Activated naive CD4-positive, alpha-beta T cell treated with anti-CD3 and anti-CD28 coated beads, Interleukin-2, amount 50 U/mL, for 24 hours (primary cell): ENCODE results near the gene FAF1.
A peak's percentile ranks its signal among the peaks of the same experiment; 100 is the strongest.

Source experiments
- H3K27ac Mint-ChIP-seq: one replicate; pipeline ENCODE4 v1.8.0; 2021; ENCODE audit warnings: mild to moderate bottlenecking, mixed read lengths
- H3K27me3 Mint-ChIP-seq: one replicate; pipeline ENCODE4 v1.8.0; 2021; ENCODE audit warnings: mixed read lengths
- H3K36me3 Mint-ChIP-seq: one replicate; pipeline ENCODE4 v1.8.0; 2021; ENCODE audit warnings: mixed read lengths
- H3K4me1 Mint-ChIP-seq: one replicate; pipeline ENCODE4 v1.8.0; 2021; ENCODE audit warnings: mixed read lengths
- H3K4me3 Mint-ChIP-seq: one replicate; pipeline ENCODE4 v1.8.0; 2021; ENCODE audit warnings: mild to moderate bottlenecking, mixed read lengths
- H3K9me3 Mint-ChIP-seq: one replicate; pipeline ENCODE4 v1.8.0; 2021; ENCODE audit warnings: mixed read lengths

Gene FAF1

GRCh38 chr1:50418600-50419109 is 541.4 kb downstream of the FAF1 start:
- peaks cover 48% of the 10 kb centered on the region for H3K4me1 Mint-ChIP-seq
- no peak overlapping the region for H3K4me3 Mint-ChIP-seq

GRCh38 chr1:50417946-50418599 is 542.0 kb downstream of the FAF1 start:
- Mint-ChIP-seq H3K27ac (no peak overlapping the region), H3K4me3 (no peak overlapping the region), H3K9me3 (no peaks in the 10 kb centered on the region), H3K4me1 (peaks cover 42% of the 10 kb centered on the region), H3K36me3 (no peaks in the 10 kb centered on the region), H3K27me3 (peaks cover 53% of the 10 kb centered on the region)

More at GRCh38 chr1:50418600-50419109, 541.4 kb downstream of the FAF1 start:
- no peak overlapping the region for H3K27ac Mint-ChIP-seq
- no peaks in the 10 kb centered on the region for H3K36me3 Mint-ChIP-seq
- H3K27me3 Mint-ChIP-seq: peaks cover 56% of the 10 kb centered on the region
- no peaks in the 10 kb centered on the region for H3K9me3 Mint-ChIP-seq

GRCh38 chr1:50417507-50417906 is 542.6 kb downstream of the FAF1 start:
- no peak overlapping the region for H3K27ac Mint-ChIP-seq
- H3K4me3 Mint-ChIP-seq: no peak overlapping the region
- no peaks in the 10 kb centered on the region for H3K36me3 Mint-ChIP-seq
- peaks cover 39% of the 10 kb centered on the region for H3K4me1 Mint-ChIP-seq
- H3K9me3 Mint-ChIP-seq: peaks cover 4% of the 10 kb centered on the region
- peaks cover 48% of the 10 kb centered on the region for H3K27me3 Mint-ChIP-seq

- H3K9me3 Mint-ChIP-seq: peaks cover 5% of the 10 kb centered on the region
- no peaks in the 10 kb centered on the region for H3K36me3 Mint-ChIP-seq
- no peak overlapping the region for H3K4me3 Mint-ChIP-seq
- peaks cover 41% of the 10 kb centered on the region for H3K27me3 Mint-ChIP-seq
- H3K27ac Mint-ChIP-seq: peak overlapping the region; percentile 55
- H3K4me1 Mint-ChIP-seq: peaks cover 33% of the 10 kb centered on the region
These were observed 543.3 kb downstream of the FAF1 start for GRCh38 chr1:50416553-50417453.

GRCh38 chr1:50416150-50416527 is 543.9 kb downstream of the FAF1 start:
- Mint-ChIP-seq H3K9me3 (peaks cover 6% of the 10 kb centered on the region), H3K4me3 (no peak overlapping the region), H3K27me3 (peaks cover 36% of the 10 kb centered on the region), H3K27ac (no peak overlapping the region), H3K4me1 (peaks cover 29% of the 10 kb centered on the region), H3K36me3 (no peaks in the 10 kb centered on the region)

- H3K36me3 Mint-ChIP-seq: no peaks in the 10 kb centered on the region
- H3K4me3 Mint-ChIP-seq: no peak overlapping the region
- peaks cover 39% of the 10 kb centered on the region for H3K27me3 Mint-ChIP-seq
- peaks cover 10% of the 10 kb centered on the region for H3K9me3 Mint-ChIP-seq
- H3K4me1 Mint-ChIP-seq: peaks cover 28% of the 10 kb centered on the region
- no peak overlapping the region for H3K27ac Mint-ChIP-seq
These were observed 544.6 kb downstream of the FAF1 start for GRCh38 chr1:50415235-50416149.

- Mint-ChIP-seq H3K36me3 (no peaks in the 10 kb centered on the region), H3K4me1 (peaks cover 21% of the 10 kb centered on the region), H3K27me3 (peaks cover 34% of the 10 kb centered on the region), H3K9me3 (peaks cover 10% of the 10 kb centered on the region), H3K27ac (no peak overlapping the region), H3K4me3 (no peak overlapping the region)
These were observed 545.2 kb downstream of the FAF1 start for GRCh38 chr1:50414853-50415234.

GRCh38 chr1:50412813-50413476 is 547.1 kb downstream of the FAF1 start:
- peaks cover 37% of the 10 kb centered on the region for H3K27me3 Mint-ChIP-seq
- no peak overlapping the region for H3K27ac Mint-ChIP-seq
- peaks cover 10% of the 10 kb centered on the region for H3K9me3 Mint-ChIP-seq
- H3K36me3 Mint-ChIP-seq: no peaks in the 10 kb centered on the region
- H3K4me3 Mint-ChIP-seq: no peak overlapping the region
- peaks cover 13% of the 10 kb centered on the region for H3K4me1 Mint-ChIP-seq

- Mint-ChIP-seq H3K27me3 (peaks cover 41% of the 10 kb centered on the region), H3K9me3 (peaks cover 1% of the 10 kb centered on the region), H3K4me3 (no peak overlapping the region), H3K36me3 (no peaks in the 10 kb centered on the region), H3K4me1 (no peaks in the 10 kb centered on the region), H3K27ac (no peak overlapping the region)
These were observed 554.3 kb downstream of the FAF1 start for GRCh38 chr1:50405814-50406213.

GRCh38 chr1:50393522-50394120 is 566.4 kb downstream of the FAF1 start:
- H3K36me3 Mint-ChIP-seq: no peaks in the 10 kb centered on the region
- H3K4me1 Mint-ChIP-seq: no peaks in the 10 kb centered on the region
- no peak overlapping the region for H3K4me3 Mint-ChIP-seq
- peaks cover 11% of the 10 kb centered on the region for H3K9me3 Mint-ChIP-seq
- peak overlapping the region; percentile 49 for H3K27ac Mint-ChIP-seq
- H3K27me3 Mint-ChIP-seq: peaks cover 23% of the 10 kb centered on the region
